ENCODE data around the gene CHD1.

GRCh38 chr5:98975682-98976407 is 47.0 kb upstream of the CHD1 start:
- no peak for TF ChIP-seq CTCF (IDR thresholded peaks at IDR 0.05)
- TF ChIP-seq EP300 (IDR thresholded peaks at IDR 0.05) = no peak
- no peak for TF ChIP-seq POLR2A (IDR thresholded peaks at IDR 0.05)
